ENCODE data around the gene HTT. TPM values are rescaled to one million over a fixed set of nuclear protein-coding genes. Genes with fewer than 3 reads are reported as not detected.
"Not testable (repeated sequence)": the region's sequence is repeated elsewhere in the genome, so short reads cannot be mapped to it uniquely, and the experiment has no call there.

HTT gene
- total RNA-seq, 1 donor from 2014 or later, result 72.0 TPM

DNA sequence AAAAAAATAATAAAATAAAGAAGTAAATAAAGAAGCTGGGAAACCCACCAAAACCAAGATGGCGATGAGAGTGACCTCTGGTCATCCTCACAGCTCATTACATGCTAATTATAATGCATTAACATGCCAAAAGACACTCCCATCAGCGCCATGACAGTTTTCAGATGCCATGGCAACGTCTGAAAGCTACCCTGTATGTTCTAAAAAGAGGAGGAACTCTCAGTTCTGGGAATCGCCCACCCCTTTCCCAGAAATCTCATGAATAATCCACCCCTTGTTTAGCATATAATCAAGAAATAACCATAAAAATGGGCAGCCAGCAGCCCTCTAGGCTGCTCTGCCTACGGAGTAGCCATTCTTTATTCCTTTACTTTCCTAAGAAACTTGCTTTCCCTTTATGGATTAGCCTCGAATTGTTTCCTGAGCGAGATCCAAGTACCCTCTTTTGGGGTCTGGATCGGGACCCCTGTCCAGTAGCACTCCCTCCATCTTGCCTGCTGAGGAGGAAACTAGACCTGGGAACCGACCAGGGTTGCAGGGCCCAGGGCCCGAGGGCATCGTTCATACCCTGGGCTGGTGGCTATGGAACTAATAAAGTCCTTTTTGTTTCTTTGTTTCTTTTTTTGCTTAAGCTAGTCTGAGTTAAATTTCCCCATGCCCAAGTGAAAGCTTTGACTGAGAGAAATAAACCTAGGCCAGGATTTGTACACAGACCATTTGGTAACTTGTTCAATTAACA, 31.0 kb upstream of the HTT start:
- TF ChIP-seq CTCF (conservative IDR thresholded peaks at IDR 0.05), result no peak
- Mint-ChIP-seq H3K27ac (ENCODE audit: unreplicated experiment) (no peak overlapping the region), H3K4me3 (no peak overlapping the region), H3K27me3 (ENCODE audit: low read depth) (peaks cover 6% of the 10 kb centered on the region), H3K9me3 (no peaks in the 10 kb centered on the region), H3K4me1 (peaks cover 5% of the 10 kb centered on the region), H3K36me3 (ENCODE audit: low read depth) (no peaks in the 10 kb centered on the region)
- DNase-seq (ENCODE audit: low read depth, low spot score), result no peak

DNA sequence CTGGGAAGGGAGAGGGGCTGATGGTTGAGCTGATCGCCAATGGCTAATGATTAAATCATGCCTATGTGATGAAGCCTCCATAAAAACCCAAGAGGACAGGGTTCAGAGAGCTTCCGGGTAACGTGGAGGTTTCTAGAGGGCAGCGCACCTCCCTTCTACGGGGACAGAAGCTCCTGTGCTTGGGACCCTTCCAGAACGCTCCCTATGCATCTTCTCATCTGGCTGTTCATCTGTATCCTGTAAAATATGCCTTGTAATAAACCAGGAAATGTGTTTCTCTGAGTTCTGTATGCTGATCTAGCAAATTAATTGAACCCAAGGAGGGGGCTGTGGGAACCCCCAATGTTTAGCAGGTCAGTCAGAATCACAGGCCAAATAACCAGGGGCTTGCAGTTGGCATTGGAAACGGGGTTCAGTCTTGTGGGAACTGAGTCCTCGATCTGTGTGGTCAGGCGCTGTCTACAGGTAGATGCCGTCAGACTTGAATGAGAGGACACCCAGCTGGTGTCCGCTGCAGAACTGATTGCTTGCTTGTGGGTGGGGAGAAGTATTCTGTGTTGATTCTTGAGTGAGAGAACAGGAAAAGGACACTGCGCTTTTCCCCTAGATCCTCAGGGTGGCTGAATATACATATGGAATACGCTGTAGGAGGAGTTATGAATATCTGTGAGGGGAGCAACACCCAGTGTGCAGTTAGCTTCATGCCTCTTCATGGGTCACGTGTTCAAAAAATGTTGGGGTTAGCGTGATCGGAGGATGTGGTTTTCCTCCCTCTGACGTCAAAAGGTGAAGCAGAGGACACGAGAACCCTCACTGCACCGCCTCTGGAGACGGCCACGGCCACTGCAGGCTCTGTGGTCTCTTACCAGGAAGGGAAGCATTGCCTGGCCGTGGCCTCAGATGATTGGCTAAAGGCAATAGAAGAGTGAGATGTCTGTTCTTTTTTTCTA, 29.3 kb upstream of the HTT start:
- peaks cover 19% of the 10 kb centered on the region for H3K27me3 Mint-ChIP-seq (ENCODE audit: low read depth)
- H3K36me3 Mint-ChIP-seq (ENCODE audit: low read depth), result no peaks in the 10 kb centered on the region
- peaks cover 5% of the 10 kb centered on the region for H3K4me1 Mint-ChIP-seq
- no peak overlapping the region for H3K27ac Mint-ChIP-seq (ENCODE audit: unreplicated experiment)
- H3K9me3 Mint-ChIP-seq, result no peaks in the 10 kb centered on the region
- TF ChIP-seq CTCF (conservative IDR thresholded peaks at IDR 0.05), result no peak
- no peak for DNase-seq (ENCODE audit: low read depth, low spot score)
- no peak overlapping the region for H3K4me3 Mint-ChIP-seq

GRCh38 chr4:3046162-3046561, 28.3 kb upstream of the HTT start:
- no peak overlapping the region for H3K4me3 Mint-ChIP-seq
- H3K27me3 Mint-ChIP-seq (ENCODE audit: low read depth), result peaks cover 25% of the 10 kb centered on the region
- H3K9me3 Mint-ChIP-seq, result no peaks in the 10 kb centered on the region
- no peaks in the 10 kb centered on the region for H3K36me3 Mint-ChIP-seq (ENCODE audit: low read depth)
- H3K27ac Mint-ChIP-seq (ENCODE audit: unreplicated experiment), result no peak overlapping the region
- DNase-seq (ENCODE audit: low read depth, low spot score), result no peak
- TF ChIP-seq CTCF (conservative IDR thresholded peaks at IDR 0.05), result no peak
- peaks cover 5% of the 10 kb centered on the region for H3K4me1 Mint-ChIP-seq

GRCh38 chr4:3046623-3047022, 27.9 kb upstream of the HTT start:
- H3K4me3 Mint-ChIP-seq, result no peak overlapping the region
- H3K27ac Mint-ChIP-seq (ENCODE audit: unreplicated experiment), result no peak overlapping the region
- peaks cover 5% of the 10 kb centered on the region for H3K4me1 Mint-ChIP-seq
- DNase-seq (ENCODE audit: low read depth, low spot score), result no peak
- no peaks in the 10 kb centered on the region for H3K36me3 Mint-ChIP-seq (ENCODE audit: low read depth)
- TF ChIP-seq CTCF (conservative IDR thresholded peaks at IDR 0.05), result no peak
- H3K9me3 Mint-ChIP-seq, result no peaks in the 10 kb centered on the region
- peaks cover 27% of the 10 kb centered on the region for H3K27me3 Mint-ChIP-seq (ENCODE audit: low read depth)

DNA sequence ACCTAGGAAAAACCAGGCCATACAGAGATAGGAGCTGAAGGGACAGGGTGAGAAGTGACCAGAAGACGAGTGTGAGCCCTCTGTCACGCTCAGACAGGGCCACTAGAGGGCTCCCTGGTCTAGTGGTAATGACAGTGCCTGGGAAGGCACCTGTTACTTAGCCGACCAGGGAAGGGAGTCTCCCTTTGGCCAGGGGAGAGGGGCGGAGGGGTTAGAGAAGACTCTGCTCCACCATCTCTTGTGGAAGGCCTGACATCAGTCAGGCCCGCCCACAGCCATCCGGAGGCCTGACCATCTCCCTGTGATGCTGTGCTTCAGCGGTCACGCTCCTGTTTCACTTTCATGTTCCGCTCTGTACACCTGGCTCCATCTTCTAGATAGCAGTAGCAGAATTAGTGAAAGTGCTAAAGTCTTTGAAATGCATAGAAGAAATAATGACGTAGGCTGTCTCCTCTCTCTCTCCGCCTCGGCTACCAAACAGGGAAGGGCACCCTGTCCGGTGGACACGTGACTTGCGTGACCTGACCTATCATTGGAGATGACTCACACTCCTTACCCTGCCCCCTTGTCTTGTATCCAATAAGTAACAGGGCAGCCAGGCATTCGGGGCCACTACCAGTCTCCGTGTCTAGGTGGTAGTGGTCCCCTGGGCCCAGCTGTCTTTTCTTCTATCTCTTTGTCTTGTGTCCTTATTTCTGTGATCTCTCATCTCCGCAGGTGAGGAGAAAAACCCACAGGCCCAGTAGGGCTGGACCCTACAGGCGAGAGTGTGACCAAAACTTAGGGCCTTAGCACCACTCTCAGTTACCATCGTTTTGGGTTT, 26.8 kb upstream of the HTT start:
- TF ChIP-seq CTCF (conservative IDR thresholded peaks at IDR 0.05), result peak; percentile 79
- peaks cover 5% of the 10 kb centered on the region for H3K4me1 Mint-ChIP-seq
- H3K27ac Mint-ChIP-seq (ENCODE audit: unreplicated experiment), result peak overlapping the region; percentile 68
- H3K9me3 Mint-ChIP-seq, result no peaks in the 10 kb centered on the region
- no peak overlapping the region for H3K4me3 Mint-ChIP-seq
- peak; percentile 57 for DNase-seq (ENCODE audit: low read depth, low spot score)
- H3K36me3 Mint-ChIP-seq (ENCODE audit: low read depth), result no peaks in the 10 kb centered on the region
- peaks cover 32% of the 10 kb centered on the region for H3K27me3 Mint-ChIP-seq (ENCODE audit: low read depth)

GRCh38 chr4:3051141-3051897, 23.2 kb upstream of the HTT start:
- not testable (repeated sequence) for H3K9me3 Mint-ChIP-seq

More at GRCh38 chr4:3051141-3051897, 23.2 kb upstream of the HTT start:
- H3K36me3 Mint-ChIP-seq (ENCODE audit: low read depth); H3K4me1 Mint-ChIP-seq; H3K4me3 Mint-ChIP-seq; DNase-seq (ENCODE audit: low read depth, low spot score); H3K27ac Mint-ChIP-seq (ENCODE audit: unreplicated experiment): not testable (repeated sequence)
- peaks cover 25% of the 10 kb centered on the region for H3K27me3 Mint-ChIP-seq (ENCODE audit: low read depth)

All from neural crest cell (in vitro differentiated cells).